HG03439 (cell line): ENCODE measurements around the gene FAM229A.
"Not testable (repeated sequence)": the region's sequence is repeated elsewhere in the genome, so short reads cannot be mapped to it uniquely, and the experiment has no call there.

ENCODE experiments used
- ATAC-seq: cut with Tn5 transposase; IDR thresholded peaks from one replicate; pipeline ENCODE4 v1.9.1; 2021; ENCODE audit warnings: mild to moderate bottlenecking, moderate library complexity; ENCODE audit not compliant: unreplicated experiment

FAM229A gene

DNA sequence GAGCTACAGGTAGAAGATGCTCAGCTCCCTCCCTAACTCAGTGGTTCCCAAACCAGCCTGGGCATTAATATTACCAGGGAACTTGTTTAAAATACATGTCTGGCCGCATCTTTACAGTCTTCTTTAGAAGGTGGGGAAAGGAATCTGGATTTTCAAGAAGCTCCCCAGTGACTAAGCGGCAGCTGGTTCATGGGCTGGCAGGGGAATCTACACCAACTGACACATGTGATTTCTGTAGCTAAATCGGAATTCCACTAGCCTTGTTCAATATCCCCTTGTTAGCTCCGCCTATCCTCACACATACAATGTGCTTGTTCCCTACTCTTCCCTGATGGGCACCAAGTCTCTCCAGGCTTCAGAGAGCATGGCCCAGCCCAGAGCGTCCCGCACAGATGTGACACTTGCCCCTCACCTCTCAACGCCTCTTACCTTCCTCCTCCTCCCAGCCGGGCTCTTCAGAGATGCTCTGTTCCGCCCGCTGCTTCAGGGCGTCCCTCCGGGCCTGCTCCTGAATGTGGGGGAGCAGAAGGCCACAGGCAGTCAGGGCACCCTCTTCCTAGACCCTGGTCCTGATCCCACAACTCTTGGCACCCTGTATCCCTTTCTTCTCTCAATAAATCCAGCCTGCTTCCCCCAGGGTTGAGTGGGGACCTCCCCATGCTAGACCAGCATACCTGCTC, 15.4 kb upstream of the FAM229A start:
- ATAC-seq: no peak

GRCh38 chr1:32376199-32376598, 13.9 kb upstream of the FAM229A start:
- no peak for ATAC-seq

GRCh38 chr1:32373996-32374592, 11.8 kb upstream of the FAM229A start:
- ATAC-seq: no peak

DNA sequence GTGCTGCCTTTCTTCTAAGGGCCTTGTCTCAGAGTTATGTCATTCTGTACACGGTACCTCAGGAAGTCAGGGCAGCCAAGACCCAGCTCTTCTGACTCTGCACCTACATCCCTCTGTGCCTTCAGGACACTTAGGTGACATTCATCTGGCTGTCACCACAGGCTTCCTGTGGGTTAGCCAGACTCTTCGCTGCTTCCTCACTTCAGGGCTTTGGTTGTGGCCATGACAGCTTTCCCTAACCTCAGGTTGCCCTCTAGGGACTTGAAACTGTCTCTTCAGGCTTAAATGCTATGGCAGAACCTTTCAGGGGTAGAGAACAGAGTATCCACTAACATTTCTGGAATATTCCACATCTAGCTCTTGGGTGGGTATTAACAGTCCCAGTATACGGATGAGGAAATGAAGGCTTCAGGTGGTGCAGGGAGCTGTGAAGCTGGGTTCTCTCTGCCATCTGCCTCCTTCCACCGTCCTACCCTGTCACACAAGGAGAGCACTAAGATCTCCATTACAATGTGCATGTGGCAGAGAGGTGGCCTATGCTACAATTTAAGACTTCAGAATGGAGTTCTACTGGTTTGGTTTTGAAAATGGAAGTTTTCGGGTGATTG, 10.0 kb upstream of the FAM229A start:
- no peak for ATAC-seq

- no peak for ATAC-seq
Measured at GRCh38 chr1:32367912-32368635, 5.8 kb upstream of the FAM229A start.

DNA sequence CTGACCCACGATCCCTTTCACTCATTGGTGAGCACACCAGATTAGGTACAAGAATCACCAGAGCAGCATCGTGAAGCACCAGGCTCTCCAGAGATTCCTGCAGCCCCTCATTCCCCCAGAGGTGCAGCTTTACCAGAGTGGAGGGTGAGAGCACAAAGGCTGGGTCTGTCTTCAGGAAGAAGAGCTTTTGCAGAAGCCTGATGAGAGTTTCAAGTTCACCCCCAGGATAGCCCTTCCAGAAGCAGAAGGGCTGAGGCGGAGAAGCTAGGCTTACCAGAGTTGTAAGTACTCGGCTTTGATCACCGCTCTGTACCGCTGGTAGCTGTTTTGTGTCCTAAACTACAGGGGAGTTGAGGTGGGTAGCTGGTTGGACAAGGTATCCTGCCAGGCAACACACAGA, 3.2 kb upstream of the FAM229A start:
- ATAC-seq: no peak

GRCh38 chr1:32364836-32365235, 2.6 kb upstream of the FAM229A start:
- no peak for ATAC-seq

DNA sequence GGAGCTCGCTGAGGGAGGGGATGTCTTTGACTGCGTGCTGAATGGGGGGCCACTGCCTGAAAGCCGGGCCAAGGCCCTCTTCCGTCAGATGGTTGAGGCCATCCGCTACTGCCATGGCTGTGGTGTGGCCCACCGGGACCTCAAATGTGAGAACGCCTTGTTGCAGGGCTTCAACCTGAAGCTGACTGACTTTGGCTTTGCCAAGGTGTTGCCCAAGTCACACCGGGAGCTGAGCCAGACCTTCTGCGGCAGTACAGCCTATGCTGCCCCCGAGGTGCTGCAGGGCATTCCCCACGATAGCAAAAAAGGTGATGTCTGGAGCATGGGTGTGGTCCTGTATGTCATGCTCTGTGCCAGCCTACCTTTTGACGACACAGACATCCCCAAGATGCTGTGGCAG, 1.4 kb upstream of the FAM229A start:
- no peak for ATAC-seq

DNA sequence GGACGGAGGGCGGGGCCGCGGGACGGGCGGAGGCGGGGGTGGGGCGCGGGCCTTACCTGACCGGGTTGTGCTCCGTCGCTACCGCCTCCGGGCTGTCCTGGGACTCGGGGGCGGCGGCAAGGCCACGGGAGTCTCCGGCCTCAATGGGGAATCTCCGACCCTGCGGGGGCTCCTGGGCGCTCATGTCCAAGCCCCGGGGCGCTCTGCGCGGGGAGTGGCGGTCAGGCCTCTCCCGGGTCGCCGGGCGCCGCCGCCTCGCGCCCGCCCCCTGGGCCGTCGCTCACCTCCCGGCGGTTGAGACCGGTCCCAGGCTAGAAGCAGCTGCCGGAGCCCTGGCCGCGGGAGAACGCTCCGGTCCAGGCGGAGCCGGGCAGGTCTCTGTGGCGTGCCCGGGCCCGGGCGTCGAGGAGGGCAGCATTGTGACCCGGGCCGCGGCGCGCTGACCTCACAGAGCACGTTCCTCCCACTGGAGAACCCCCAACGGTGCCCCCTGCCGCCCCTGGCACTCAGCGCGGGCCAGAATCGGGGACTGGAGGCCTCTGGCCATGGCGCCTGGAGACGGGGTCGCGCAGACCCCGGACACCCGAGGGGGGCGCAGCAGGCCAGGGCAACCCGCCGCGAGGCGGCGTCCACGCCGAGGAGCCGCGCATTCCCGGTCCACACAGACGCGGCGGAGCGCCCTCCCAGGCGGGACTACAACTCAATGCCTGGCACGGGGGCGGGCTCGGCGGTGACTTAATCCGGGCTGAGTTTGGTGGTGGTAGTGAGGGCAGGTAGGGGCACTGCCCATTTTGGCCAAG, 411 bp downstream of the FAM229A start:
- no peak for ATAC-seq

DNA sequence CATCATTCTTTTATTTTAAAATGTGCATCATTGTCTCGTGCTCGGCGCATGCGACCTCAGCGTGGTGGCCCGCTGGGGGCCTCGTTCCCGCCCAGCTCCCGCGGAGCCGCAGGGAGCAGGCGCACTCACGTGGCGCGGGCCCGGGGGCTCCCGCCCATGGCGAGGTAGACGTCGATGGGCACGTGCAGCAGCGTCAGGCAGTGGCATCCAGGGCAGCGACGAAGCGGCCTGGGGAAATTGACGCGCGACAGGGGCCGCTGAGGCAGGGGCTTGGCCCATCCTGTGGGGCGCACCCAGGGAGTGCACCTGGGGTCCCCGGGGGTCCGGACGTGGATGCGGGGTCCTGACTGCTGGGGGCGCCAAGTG, 994 bp downstream of the FAM229A start:
- ATAC-seq: no peak

DNA sequence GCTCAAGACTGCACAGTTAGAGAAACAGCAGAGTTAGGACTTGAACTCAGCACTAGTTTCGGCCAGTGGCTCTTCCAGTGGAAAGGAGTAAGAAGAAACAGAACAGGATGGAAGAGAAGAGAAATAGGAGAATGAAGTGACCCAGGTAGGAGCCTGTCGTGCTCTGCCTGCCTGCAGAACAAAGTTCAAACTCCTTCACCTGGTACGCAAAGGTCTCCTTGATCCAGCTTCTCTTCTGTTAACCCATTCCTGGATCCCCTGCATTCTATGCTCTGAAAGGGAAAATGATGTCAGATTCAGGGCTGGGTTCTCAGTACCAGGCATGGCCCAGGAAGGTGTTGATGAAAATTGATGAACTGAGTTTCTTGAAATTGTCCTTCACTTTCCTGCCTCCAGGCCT, 3.9 kb downstream of the FAM229A start:
- no peak for ATAC-seq

- no peak for ATAC-seq
Measured at GRCh38 chr1:32357614-32358013, 4.7 kb downstream of the FAM229A start.

DNA sequence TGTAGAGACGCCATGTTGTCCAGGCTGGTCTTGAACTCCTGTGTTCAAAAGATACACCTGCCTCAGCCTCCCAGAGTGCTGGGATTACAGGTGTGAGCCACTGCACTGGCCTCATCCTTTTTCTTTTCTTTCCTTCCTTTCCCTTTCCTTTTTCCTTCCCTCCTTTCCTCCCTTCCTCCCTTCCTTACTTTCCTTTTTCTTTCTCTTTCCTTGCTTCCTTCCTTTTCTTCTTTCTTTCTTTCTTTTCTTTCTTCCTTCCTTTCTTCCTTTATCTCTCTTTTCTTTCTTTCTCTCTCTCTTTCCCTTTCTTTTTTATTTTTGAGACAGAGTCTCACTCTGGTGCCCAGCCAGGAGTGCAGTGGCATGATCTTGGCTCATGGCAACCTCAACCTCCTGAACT, 5.8 kb downstream of the FAM229A start:
- no peak for ATAC-seq

- not testable (repeated sequence) for ATAC-seq
Measured at GRCh38 chr1:32355778-32356177, 6.5 kb downstream of the FAM229A start.

DNA sequence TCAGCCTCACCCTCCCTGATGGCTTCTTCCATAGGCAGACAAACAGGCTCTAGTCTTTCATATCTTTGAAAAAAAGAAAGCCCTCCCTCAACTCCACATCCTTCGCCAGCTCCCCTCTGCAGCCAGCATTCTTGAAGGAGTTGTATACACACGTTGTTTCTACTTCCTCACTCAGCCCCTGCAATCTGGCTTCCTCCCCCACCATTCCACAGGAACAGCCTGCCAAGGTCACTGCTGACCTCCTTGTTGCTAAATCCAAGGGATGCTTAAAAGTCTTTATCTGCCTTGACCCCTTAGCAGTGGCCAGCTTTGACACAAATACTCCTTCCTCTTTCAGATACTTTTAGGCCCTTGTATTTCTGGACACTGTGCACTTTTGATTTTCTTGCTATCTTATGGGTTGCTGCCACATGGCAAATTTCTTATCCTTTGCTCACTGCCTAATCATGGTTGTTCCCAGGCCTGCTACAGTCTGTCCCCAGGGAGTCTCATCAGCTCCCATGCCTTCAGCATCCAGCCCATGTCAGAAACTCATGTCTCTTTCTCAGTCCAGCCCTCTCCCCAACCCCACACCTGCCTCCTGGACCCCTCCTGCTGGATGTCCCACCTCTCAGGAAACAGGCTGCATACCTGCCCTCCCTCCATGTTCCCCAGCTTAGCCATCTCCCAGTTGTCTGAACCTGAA, 8.3 kb downstream of the FAM229A start:
- ATAC-seq: no peak

DNA sequence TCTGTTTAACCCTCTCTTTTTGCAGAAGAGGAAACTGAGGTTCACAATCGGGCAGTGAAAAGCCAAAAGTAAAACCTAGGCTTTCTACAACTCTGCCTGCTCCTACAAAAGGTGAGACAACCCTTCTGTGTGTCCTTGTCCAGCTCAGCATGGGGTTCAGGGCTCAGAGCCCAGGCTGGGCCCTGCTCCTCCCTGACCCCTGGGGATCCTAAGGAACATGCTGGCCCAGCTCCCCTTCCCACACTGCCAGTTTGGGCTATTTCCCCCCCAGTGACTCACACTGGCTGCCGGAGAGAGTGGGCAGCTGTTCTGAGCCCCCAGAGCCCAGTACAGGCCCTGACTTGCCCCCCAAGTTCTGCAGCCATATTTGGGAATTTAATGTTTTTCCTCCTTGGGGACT, 8.9 kb downstream of the FAM229A start:
- ATAC-seq: no peak

- ATAC-seq: no peak
Measured at GRCh38 chr1:32352831-32353383, 9.4 kb downstream of the FAM229A start.

DNA sequence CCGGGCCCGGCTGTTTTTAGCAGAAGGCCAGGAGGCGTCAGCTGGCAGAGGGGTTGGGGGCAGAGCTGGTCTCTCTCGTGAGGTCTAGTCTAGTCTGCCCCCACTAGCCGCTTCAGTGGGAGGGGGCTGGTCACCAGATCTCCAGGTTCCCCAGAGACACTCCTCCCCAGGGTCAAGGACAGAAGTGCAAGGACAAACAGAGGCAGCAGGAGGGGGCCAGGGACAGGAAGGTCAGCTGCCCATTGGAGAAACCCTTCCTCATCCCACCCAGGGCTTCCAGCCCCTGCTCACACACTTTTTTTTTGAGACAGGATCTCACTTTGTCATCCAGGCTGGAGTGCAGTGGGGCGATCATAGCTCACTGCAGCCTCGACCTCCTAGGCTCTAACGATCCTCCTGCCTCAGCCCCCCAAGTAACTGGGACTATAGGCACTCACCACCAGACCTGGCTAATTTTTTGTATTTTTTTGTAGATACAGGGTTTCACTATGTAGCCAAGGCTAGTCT, 10.0 kb downstream of the FAM229A start:
- no peak for ATAC-seq

DNA sequence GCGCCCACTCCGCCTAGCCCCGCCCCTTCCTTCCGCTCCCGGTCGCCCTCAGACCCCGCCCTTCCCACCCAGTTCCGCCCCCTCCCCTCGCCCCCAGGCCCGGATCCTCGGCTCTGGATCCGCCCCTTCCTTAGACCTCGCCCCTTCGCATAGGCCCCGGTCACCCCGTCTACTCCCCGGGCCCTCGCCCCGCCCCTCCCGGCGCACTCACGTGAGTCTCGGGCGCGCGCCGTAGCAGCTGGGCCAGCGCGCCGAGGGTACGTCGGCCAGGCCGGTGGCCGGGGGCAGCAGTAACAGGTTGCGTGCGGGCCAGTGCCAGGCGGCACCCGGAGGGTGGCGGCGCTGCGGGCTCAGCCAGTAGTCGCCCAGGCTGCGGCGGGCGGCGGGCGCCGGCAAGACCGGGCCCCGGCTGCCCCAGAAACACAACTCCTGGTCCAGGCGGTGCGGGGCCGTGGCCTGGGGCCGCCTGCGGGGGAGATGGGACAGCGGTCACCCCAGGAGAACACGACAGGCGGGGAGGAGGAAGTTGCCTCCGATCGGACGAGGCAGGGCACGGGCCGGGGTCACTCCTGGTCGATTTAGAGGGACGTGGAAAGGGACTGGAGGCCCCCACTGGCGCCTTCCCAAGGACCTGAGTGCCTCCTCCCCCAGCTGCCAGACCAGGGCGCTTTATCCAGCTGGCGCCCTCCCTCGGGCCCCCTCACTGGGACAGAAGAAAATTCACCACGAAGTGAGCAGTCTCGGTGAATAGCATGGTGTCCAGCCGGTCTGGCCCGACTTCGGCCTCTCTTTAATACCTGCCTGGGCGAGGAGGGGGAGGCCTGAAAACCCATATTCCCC, 10.7 kb downstream of the FAM229A start:
- peak; percentile 71 for ATAC-seq
